ENCODE results near the gene NCSTN.

DNA sequence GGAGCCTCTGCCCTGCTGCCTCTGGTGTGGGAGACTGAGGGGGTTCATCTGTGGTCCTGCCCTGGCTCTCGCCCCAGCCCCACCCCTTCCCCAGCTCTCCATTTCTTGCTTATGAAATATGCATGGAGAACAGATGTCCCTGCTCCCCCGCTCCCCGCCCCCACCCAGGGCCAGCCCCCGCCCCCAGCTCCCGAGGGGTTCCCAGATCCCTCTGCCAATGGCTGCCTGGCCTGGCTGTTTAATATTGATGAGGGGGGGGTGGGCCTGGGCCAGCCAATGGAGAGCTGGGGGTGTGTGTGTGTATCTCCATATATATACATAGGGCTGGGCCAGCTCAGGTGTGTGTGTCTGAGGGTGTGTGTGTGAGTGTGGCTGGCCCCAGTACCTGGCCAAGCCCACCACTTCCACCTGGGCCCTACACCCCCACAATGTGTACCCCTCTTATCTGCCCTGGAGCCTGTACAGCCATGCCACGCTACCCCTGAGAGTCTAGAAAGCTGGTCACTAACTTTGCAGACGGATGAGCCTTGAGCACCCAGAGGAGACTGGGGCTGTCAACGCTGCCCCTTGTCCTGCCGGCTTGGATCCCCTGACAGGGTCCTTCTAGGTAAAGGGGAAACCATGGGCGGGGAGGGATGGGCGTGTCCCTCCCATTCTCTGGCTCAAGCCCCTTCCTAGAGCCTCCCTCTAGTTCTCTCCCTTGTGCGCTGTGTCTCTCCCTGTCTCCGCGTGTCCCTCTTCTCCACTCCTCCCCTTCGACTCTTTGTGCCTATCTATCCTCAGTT, 23.7 kb downstream of the NCSTN start, which contains the start of gene NHLH1:
- TF ChIP-seq, protein P1, sequence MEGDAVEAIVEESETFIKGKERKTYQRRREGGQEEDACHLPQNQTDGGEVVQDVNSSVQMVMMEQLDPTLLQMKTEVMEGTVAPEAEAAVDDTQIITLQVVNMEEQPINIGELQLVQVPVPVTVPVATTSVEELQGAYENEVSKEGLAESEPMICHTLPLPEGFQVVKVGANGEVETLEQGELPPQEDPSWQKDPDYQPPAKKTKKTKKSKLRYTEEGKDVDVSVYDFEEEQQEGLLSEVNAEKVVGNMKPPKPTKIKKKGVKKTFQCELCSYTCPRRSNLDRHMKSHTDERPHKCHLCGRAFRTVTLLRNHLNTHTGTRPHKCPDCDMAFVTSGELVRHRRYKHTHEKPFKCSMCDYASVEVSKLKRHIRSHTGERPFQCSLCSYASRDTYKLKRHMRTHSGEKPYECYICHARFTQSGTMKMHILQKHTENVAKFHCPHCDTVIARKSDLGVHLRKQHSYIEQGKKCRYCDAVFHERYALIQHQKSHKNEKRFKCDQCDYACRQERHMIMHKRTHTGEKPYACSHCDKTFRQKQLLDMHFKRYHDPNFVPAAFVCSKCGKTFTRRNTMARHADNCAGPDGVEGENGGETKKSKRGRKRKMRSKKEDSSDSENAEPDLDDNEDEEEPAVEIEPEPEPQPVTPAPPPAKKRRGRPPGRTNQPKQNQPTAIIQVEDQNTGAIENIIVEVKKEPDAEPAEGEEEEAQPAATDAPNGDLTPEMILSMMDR (IDR thresholded peaks at IDR 0.05) = no peak
- TF ChIP-seq POLR2A (IDR thresholded peaks at IDR 0.05) (no peak), POLR2AphosphoS5 (IDR thresholded peaks at IDR 0.05) (no peak)

Measured in prostate gland (tissue), 2 donors.